ENCODE data around the gene EIF3C. TPM values are rescaled to one million over a fixed set of nuclear protein-coding genes. Genes with fewer than 3 reads are reported as not detected.
"Not testable (repeated sequence)": the region's sequence is repeated elsewhere in the genome, so short reads cannot be mapped to it uniquely, and the experiment has no call there.

Gene EIF3C, protein sequence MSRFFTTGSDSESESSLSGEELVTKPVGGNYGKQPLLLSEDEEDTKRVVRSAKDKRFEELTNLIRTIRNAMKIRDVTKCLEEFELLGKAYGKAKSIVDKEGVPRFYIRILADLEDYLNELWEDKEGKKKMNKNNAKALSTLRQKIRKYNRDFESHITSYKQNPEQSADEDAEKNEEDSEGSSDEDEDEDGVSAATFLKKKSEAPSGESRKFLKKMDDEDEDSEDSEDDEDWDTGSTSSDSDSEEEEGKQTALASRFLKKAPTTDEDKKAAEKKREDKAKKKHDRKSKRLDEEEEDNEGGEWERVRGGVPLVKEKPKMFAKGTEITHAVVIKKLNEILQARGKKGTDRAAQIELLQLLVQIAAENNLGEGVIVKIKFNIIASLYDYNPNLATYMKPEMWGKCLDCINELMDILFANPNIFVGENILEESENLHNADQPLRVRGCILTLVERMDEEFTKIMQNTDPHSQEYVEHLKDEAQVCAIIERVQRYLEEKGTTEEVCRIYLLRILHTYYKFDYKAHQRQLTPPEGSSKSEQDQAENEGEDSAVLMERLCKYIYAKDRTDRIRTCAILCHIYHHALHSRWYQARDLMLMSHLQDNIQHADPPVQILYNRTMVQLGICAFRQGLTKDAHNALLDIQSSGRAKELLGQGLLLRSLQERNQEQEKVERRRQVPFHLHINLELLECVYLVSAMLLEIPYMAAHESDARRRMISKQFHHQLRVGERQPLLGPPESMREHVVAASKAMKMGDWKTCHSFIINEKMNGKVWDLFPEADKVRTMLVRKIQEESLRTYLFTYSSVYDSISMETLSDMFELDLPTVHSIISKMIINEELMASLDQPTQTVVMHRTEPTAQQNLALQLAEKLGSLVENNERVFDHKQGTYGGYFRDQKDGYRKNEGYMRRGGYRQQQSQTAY
- 100 to 1,000 TPM; 125 to 198 (median 183) TPM for total RNA-seq

GRCh38 chr16:28711220-28712083 is at the start of gene EIF3C:
Gene EIF3C, plus strand, starts transcription at chr16:28711464. Its CDS starts 223 bp downstream, at chr16:28711687.
- DNase-seq (ENCODE audit: low spot score), result not testable (repeated sequence)
- peak; percentile 99 for ATAC-seq (ENCODE audit: low FRiP score)

- DNase-seq (ENCODE audit: low spot score); ATAC-seq (ENCODE audit: low FRiP score): not testable (repeated sequence)
These were observed 45.0 kb upstream of the EIF3C start for GRCh38 chr16:28666264-28666663.

- not testable (repeated sequence) for DNase-seq (ENCODE audit: low spot score); ATAC-seq (ENCODE audit: low FRiP score)
These were observed 43.8 kb upstream of the EIF3C start for GRCh38 chr16:28667480-28667879.

GRCh38 chr16:28668199-28668598 is 43.1 kb upstream of the EIF3C start:
- not testable (repeated sequence) for ATAC-seq (ENCODE audit: low FRiP score)

GRCh38 chr16:28688327-28688952 is 22.8 kb upstream of the EIF3C start:
- DNase-seq (ENCODE audit: low spot score), result not testable (repeated sequence)
- ATAC-seq (ENCODE audit: low FRiP score), result peak; percentile 98

More at GRCh38 chr16:28668199-28668598, 43.1 kb upstream of the EIF3C start:
- DNase-seq (ENCODE audit: low spot score), result not testable (repeated sequence)

DNA sequence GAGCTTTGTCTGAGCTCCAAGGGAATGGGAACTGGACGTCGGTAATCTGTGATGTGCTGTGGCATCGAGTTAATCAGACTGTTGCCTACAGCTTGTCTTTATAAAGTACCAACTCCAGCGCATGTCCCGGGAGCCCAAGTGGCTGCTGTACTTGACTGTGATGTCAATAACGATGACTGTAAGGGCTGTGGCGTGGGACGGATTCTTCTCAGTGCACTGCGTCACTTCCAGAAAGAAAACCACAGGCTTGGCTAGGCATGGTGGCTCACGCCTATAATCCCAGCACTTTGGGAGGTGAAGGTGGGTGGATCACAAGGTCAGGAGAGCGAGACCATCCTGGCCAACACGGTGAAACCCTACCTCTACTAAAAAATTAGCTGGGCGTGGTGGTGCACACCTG is 21.8 kb upstream of the EIF3C start:
- not testable (repeated sequence) for DNase-seq (ENCODE audit: low spot score); ATAC-seq (ENCODE audit: low FRiP score)

DNA sequence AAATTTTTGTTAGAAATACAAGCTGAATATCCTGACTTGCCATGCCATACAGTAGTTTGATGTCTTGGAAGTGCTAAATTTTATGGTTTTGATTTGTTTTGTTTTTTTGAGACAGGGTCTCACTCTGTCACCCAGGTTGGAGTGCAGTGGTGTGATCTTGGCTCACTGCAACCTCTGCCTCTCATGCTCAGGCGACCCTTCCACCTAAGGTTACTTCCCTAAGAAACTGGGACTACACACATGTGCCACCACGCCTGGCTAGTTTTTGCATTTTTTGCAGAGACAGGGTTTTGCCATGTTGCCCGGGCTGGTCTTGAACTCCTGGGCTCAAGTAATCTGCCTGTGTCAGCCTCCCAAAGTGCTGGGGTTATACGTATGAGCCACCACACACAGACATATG is 19.5 kb upstream of the EIF3C start:
- DNase-seq (ENCODE audit: low spot score); ATAC-seq (ENCODE audit: low FRiP score): not testable (repeated sequence)

DNA sequence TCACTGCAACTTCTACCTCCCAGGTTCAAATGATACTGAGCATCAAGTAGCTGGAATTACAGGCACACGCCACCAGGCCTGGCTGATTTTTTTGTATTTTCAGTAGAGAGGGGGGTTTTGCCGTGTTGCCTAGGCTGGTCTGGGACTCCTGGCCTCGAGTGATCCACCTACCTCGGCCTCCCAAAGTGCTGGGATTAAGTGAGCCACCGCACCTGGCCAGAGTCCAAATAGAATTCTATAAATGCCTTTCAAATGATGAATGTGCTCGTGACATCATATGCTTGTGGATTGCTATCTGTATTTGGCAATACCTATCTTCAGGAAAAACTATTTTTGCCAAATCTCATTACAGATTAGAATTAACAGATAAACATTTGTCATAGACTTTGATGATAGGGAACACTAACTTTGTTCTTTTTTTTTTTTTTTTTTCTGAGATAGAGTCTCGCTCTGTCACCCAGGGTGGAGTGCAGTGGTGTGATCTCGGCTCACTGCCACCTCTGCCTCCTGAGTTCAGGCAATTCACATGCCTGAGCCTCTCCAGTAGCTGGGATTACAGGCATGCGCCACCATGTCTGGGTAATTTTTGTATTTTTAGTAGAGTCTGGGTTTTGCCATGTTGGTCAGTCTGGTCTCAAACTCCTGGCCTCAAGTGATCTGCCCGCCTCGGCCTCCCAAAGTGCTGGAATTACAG is 17.9 kb upstream of the EIF3C start:
- peak; percentile 51 for ATAC-seq (ENCODE audit: low FRiP score)
- DNase-seq (ENCODE audit: low spot score), result not testable (repeated sequence)

DNA sequence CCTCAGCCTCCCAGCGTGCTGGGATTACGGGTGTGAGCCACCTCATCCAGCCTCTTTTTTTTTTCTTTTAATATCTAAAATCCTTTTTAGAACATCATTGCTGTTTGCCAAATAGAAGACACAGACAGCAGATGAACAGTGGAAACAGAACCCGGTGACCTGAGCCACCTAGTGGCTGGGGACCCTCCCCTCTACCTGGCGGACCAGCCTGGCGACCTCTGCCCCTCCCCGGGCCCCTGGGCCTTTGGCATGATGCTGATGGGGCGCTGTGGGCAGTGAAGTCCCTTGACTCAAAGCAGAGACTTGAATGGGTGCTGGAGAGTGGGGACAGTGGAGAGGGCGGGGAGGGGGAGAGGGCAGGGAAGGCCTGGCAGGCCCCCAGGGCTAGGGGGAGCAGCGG is 11.5 kb upstream of the EIF3C start:
- not testable (repeated sequence) for DNase-seq (ENCODE audit: low spot score); ATAC-seq (ENCODE audit: low FRiP score)

- DNase-seq (ENCODE audit: low spot score); ATAC-seq (ENCODE audit: low FRiP score): not testable (repeated sequence)
These were observed 10.9 kb upstream of the EIF3C start for GRCh38 chr16:28700349-28700748.

- not testable (repeated sequence) for DNase-seq (ENCODE audit: low spot score)
- ATAC-seq (ENCODE audit: low FRiP score), result peak; percentile 32
These were observed 9.9 kb upstream of the EIF3C start for GRCh38 chr16:28701384-28701783.

- DNase-seq (ENCODE audit: low spot score); ATAC-seq (ENCODE audit: low FRiP score): not testable (repeated sequence)
These were observed 7.0 kb upstream of the EIF3C start for GRCh38 chr16:28704246-28704645.

DNA sequence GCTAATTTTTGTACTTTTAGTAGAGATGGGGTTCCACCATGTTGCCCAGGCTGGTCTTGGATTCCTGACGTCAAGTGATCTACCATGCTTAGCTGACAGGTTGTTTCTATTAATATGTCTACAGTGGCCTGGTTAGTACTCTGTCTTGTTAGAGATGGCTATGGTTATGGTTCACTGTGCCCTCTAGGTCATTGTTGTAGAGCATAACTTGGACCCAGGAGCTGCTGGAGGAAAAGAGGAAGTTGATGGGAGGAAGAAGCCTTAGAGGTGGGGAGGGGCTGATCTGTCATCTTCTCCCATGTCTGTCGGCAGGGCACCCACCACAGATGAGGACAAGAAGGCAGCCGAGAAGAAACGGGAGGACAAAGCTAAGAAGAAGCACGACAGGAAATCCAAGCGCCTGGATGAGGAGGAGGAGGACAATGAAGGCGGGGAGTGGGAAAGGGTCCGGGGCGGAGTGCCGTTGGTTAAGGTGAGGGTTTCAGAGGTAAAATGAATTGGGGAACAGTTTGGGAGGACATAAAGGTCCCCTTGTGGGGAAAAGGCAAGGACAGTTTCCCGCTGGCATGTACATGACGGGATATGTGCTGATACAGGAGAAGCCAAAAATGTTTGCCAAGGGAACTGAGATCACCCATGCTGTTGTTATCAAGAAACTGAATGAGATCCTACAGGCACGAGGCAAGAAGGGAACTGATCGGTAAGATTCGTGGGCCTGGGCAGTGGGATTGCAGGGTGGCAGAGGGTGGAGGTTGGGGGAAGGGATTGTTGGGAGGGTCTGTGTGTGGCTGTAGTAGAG is 11.8 kb downstream of the EIF3C start:
- ATAC-seq (ENCODE audit: low FRiP score); DNase-seq (ENCODE audit: low spot score): not testable (repeated sequence)

GRCh38 chr16:28731253-28731652 is 20.0 kb downstream of the EIF3C start:
- DNase-seq (ENCODE audit: low spot score); ATAC-seq (ENCODE audit: low FRiP score): not testable (repeated sequence)

- not testable (repeated sequence) for DNase-seq (ENCODE audit: low spot score); ATAC-seq (ENCODE audit: low FRiP score)
These were observed 21.3 kb downstream of the EIF3C start for GRCh38 chr16:28732455-28733124.

DNA sequence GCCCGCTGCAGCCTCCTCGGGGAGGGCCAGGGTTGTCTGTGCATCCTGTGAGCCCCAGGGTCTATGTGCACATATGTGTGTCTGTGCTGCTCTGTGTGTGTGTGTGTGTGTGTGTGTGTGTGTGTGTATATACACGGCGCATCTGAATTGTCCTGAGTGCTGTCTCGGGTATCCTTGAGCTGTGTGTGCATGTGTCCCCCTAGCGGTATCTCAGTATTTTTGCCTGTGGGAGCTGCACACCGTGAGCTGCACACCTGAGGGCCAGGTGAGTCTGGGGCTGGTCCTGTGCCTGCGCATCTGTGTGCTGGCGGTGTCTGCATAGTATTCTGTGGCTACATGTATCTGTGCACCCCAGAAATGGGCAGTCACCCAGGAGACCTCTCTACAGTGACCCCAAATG is 28.5 kb downstream of the EIF3C start:
- DNase-seq (ENCODE audit: low spot score); ATAC-seq (ENCODE audit: low FRiP score): not testable (repeated sequence)

DNA sequence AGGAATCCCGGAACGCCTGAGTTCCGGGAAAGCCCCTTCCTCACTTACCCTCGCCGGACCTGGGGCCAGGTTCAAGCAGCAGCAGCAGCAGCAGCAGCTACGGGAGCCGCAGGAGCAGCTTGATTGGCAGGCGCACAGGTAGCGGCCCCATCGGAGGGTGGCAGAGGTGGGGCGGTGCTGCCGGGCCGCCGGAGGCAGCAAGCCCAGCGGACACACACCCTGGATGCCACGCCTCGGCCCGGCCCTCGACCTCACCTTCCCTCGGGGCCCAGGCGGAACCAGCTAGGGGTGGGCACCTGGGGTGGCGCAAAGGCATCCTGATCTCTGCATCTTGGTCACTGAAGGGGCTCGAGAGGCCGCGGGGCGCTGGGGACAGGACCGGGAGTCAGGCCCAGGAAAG is 29.4 kb downstream of the EIF3C start:
- not testable (repeated sequence) for ATAC-seq (ENCODE audit: low FRiP score); DNase-seq (ENCODE audit: low spot score)
